ENCODE measurements around the gene ALAD.
"Not testable (repeated sequence)": the region's sequence is repeated elsewhere in the genome, so short reads cannot be mapped to it uniquely, and the experiment has no call there.

The ALAD gene

GRCh38 chr9:113381441-113381840, 19.6 kb downstream of the ALAD start:
- H3K23ac ChIP-seq (ENCODE audit: low read length); H2BK15ac ChIP-seq (replicated peaks; ENCODE audit: low read depth); H3K56ac ChIP-seq (ENCODE audit: low read length); H3K79me2 ChIP-seq (ENCODE audit: control insufficient read depth, insufficient read depth, low read length); H3K4me1 ChIP-seq (ENCODE audit: control insufficient read depth, low read depth, low read length); H3K4ac ChIP-seq (ENCODE audit: low read depth, low read length); H3K18ac ChIP-seq (ENCODE audit: low read length); H2BK120ac ChIP-seq (ENCODE audit: low read depth, low read length); H3K36me3 ChIP-seq (ENCODE audit: control insufficient read depth, insufficient read depth, low read length); H3K4me2 ChIP-seq (ENCODE audit: low read length); H2BK5ac ChIP-seq (ENCODE audit: low read length); DNase-seq; H3K27me3 ChIP-seq (ENCODE audit: insufficient read depth, low read length, poor library complexity); H4K8ac ChIP-seq (ENCODE audit: low read depth, low read length); H3K79me1 ChIP-seq (ENCODE audit: low read length); H2AK5ac ChIP-seq (ENCODE audit: low read length); H3K9ac ChIP-seq (ENCODE audit: low read length); H4K5ac ChIP-seq (ENCODE audit: low read length); H3K27ac ChIP-seq (ENCODE audit: low read depth, low read length); H3K4me3 ChIP-seq (ENCODE audit: low read length): not testable (repeated sequence)
- no CpG with 5 or more reads among the region's 7 CpGs for WGBS (ENCODE audit: extremely low coverage, insufficient coverage, low lambda C conversion rate)

- no peak overlapping the region for H3K23ac ChIP-seq (ENCODE audit: low read length)
- WGBS (ENCODE audit: extremely low coverage, insufficient coverage, low lambda C conversion rate), result no CpG with 5 or more reads among the region's 1 CpG
These were observed 20.2 kb downstream of the ALAD start for GRCh38 chr9:113380869-113381378.

GRCh38 chr9:113379829-113380210, 21.3 kb downstream of the ALAD start:
- H3K4me3 ChIP-seq (ENCODE audit: low read length); H3K23ac ChIP-seq (ENCODE audit: low read length); H3K56ac ChIP-seq (ENCODE audit: low read length); H3K27me3 ChIP-seq (ENCODE audit: insufficient read depth, low read length, poor library complexity); H3K18ac ChIP-seq (ENCODE audit: low read length); H3K4me1 ChIP-seq (ENCODE audit: control insufficient read depth, low read depth, low read length); H2AK5ac ChIP-seq (ENCODE audit: low read length); H2BK5ac ChIP-seq (ENCODE audit: low read length); H3K27ac ChIP-seq (ENCODE audit: low read depth, low read length); H2BK120ac ChIP-seq (ENCODE audit: low read depth, low read length); H3K79me1 ChIP-seq (ENCODE audit: low read length); H3K79me2 ChIP-seq (ENCODE audit: control insufficient read depth, insufficient read depth, low read length); H3K4me2 ChIP-seq (ENCODE audit: low read length); H3K9ac ChIP-seq (ENCODE audit: low read length); H4K8ac ChIP-seq (ENCODE audit: low read depth, low read length); H3K4ac ChIP-seq (ENCODE audit: low read depth, low read length); DNase-seq; H3K36me3 ChIP-seq (ENCODE audit: control insufficient read depth, insufficient read depth, low read length); H4K5ac ChIP-seq (ENCODE audit: low read length); H2BK15ac ChIP-seq (replicated peaks; ENCODE audit: low read depth): not testable (repeated sequence)
- WGBS (ENCODE audit: extremely low coverage, insufficient coverage, low lambda C conversion rate), result no CpG with 5 or more reads among the region's 2 CpGs

More at GRCh38 chr9:113380869-113381378, 20.2 kb downstream of the ALAD start:
- Histone ChIP-seq H3K79me1 (ENCODE audit: low read length) (no peaks in the 10 kb centered on the region), H2AK5ac (ENCODE audit: low read length) (no peak overlapping the region), H3K4me1 (ENCODE audit: control insufficient read depth, low read depth, low read length) (no peaks in the 10 kb centered on the region), H4K8ac (ENCODE audit: low read depth, low read length) (no peak overlapping the region), H3K4me3 (ENCODE audit: low read length) (no peak overlapping the region), H3K4me2 (ENCODE audit: low read length) (no peak overlapping the region), H3K79me2 (ENCODE audit: control insufficient read depth, insufficient read depth, low read length) (no peaks in the 10 kb centered on the region), H3K36me3 (ENCODE audit: control insufficient read depth, insufficient read depth, low read length) (no peaks in the 10 kb centered on the region), H4K5ac (ENCODE audit: low read length) (no peak overlapping the region), H3K4ac (ENCODE audit: low read depth, low read length) (no peak overlapping the region), H2BK5ac (ENCODE audit: low read length) (no peak overlapping the region), H3K27ac (ENCODE audit: low read depth, low read length) (no peak overlapping the region), H3K9ac (ENCODE audit: low read length) (no peak overlapping the region), H2BK15ac (replicated peaks; ENCODE audit: low read depth) (no peak overlapping the region), H2BK120ac (ENCODE audit: low read depth, low read length) (no peak overlapping the region), H3K27me3 (ENCODE audit: insufficient read depth, low read length, poor library complexity) (no peaks in the 10 kb centered on the region), H3K18ac (ENCODE audit: low read length) (no peak overlapping the region), H3K56ac (ENCODE audit: low read length) (no peak overlapping the region)
- no peak for DNase-seq

- H3K4me3 ChIP-seq (ENCODE audit: low read length); H2BK5ac ChIP-seq (ENCODE audit: low read length); H3K27ac ChIP-seq (ENCODE audit: low read depth, low read length); H3K79me2 ChIP-seq (ENCODE audit: control insufficient read depth, insufficient read depth, low read length); H3K23ac ChIP-seq (ENCODE audit: low read length); H3K27me3 ChIP-seq (ENCODE audit: insufficient read depth, low read length, poor library complexity); H3K56ac ChIP-seq (ENCODE audit: low read length); H2AK5ac ChIP-seq (ENCODE audit: low read length); H3K79me1 ChIP-seq (ENCODE audit: low read length); H2BK15ac ChIP-seq (replicated peaks; ENCODE audit: low read depth); H3K36me3 ChIP-seq (ENCODE audit: control insufficient read depth, insufficient read depth, low read length); H4K8ac ChIP-seq (ENCODE audit: low read depth, low read length); H3K4me1 ChIP-seq (ENCODE audit: control insufficient read depth, low read depth, low read length); H3K9ac ChIP-seq (ENCODE audit: low read length); H3K4me2 ChIP-seq (ENCODE audit: low read length); H3K4ac ChIP-seq (ENCODE audit: low read depth, low read length); H4K5ac ChIP-seq (ENCODE audit: low read length); H3K18ac ChIP-seq (ENCODE audit: low read length); H2BK120ac ChIP-seq (ENCODE audit: low read depth, low read length); DNase-seq: not testable (repeated sequence)
- no CpG with 5 or more reads among the region's 24 CpGs for WGBS (ENCODE audit: extremely low coverage, insufficient coverage, low lambda C conversion rate)
These were observed 21.8 kb downstream of the ALAD start for GRCh38 chr9:113379094-113379828.

- H3K79me2 ChIP-seq (ENCODE audit: control insufficient read depth, insufficient read depth, low read length), result peaks cover 2% of the 10 kb centered on the region
- no peak within 1 kb of the TSS for H4K5ac ChIP-seq (ENCODE audit: low read length)
- peaks cover 2% of the 10 kb centered on the region for H3K79me1 ChIP-seq (ENCODE audit: low read length)
- no peak within 1 kb of the TSS for H2BK15ac ChIP-seq (replicated peaks; ENCODE audit: low read depth)
- H2BK5ac ChIP-seq (ENCODE audit: low read length), result no peak within 1 kb of the TSS
- peak within 1 kb of the TSS; percentile 95 for H3K56ac ChIP-seq (ENCODE audit: low read length)
- H3K9ac ChIP-seq (ENCODE audit: low read length), result peak within 1 kb of the TSS; percentile 96
- no peak within 1 kb of the TSS for H2BK120ac ChIP-seq (ENCODE audit: low read depth, low read length)
- peak; percentile 92 for DNase-seq
- H3K27me3 ChIP-seq (ENCODE audit: insufficient read depth, low read length, poor library complexity), result no peaks in the 10 kb centered on the region
- no peaks in the 10 kb centered on the region for H3K36me3 ChIP-seq (ENCODE audit: control insufficient read depth, insufficient read depth, low read length)
- WGBS (ENCODE audit: extremely low coverage, insufficient coverage, low lambda C conversion rate), result no CpG with 5 or more reads among the region's 74 CpGs
- peak within 1 kb of the TSS; percentile 42 for H3K18ac ChIP-seq (ENCODE audit: low read length)
- no peaks in the 10 kb centered on the region for H3K4me1 ChIP-seq (ENCODE audit: control insufficient read depth, low read depth, low read length)
- peak within 1 kb of the TSS; percentile 93 for H3K4me3 ChIP-seq (ENCODE audit: low read length)
- H4K8ac ChIP-seq (ENCODE audit: low read depth, low read length), result peak within 1 kb of the TSS; percentile 60
- H3K4ac ChIP-seq (ENCODE audit: low read depth, low read length), result no peak within 1 kb of the TSS
- H3K27ac ChIP-seq (ENCODE audit: low read depth, low read length), result peak within 1 kb of the TSS; percentile 85
- no peak within 1 kb of the TSS for H2AK5ac ChIP-seq (ENCODE audit: low read length)
- peak within 1 kb of the TSS; percentile 93 for H3K4me2 ChIP-seq (ENCODE audit: low read length)
- H3K23ac ChIP-seq (ENCODE audit: low read length), result peak within 1 kb of the TSS; percentile 66
These were observed 24.2 kb downstream of the ALAD start, which contains the start of gene HDHD3 for GRCh38 chr9:113376634-113377567. Gene HDHD3, minus strand, starts transcription at chr9:113376986. Its CDS starts 2,632 bp downstream, at chr9:113374354.

All from mesendoderm (in vitro differentiated cells).